Breast epithelium (tissue), 4 donors: ENCODE results near the gene HASPIN. TPM values are rescaled to one million over a fixed set of nuclear protein-coding genes. Genes with fewer than 3 reads are reported as not detected.

ENCODE experiments used
- DNase-seq, 2 donors: peaks; one replicate each; pipeline ENCODE4 v3.0.0-alpha.2; 2019; ENCODE audit warnings: low spot score in 2 of 2
- H3K27ac ChIP-seq, 2 donors: fragments of 200-600 bp; sonication (generic) in 1 of 2; one replicate each; pipeline ENCODE4 v1.5.1; 2016 to 2019; ENCODE audit warnings: mild to moderate bottlenecking in 1 of 2
- H3K27me3 ChIP-seq, 2 donors: fragments of 200-600 bp; sonication (generic) in 1 of 2; one replicate each; pipeline versions ENCODE4 v1.5.1 to v1.6.0; 2017 to 2019; ENCODE audit warnings: control low read depth in 1 of 2, mild to moderate bottlenecking in 1 of 2
- H3K36me3 ChIP-seq: fragments of 200-600 bp; one replicate; pipeline ENCODE4 v1.5.1; 2019
- H3K4me1 ChIP-seq, 2 donors: fragments of 200-600 bp; sonication (generic); one replicate each; pipeline ENCODE4 v1.5.1; 2016 to 2019; ENCODE audit warnings: control low read depth in 1 of 2
- H3K4me3 ChIP-seq, 3 donors: fragments of 200-600 bp; sonication (generic); 1 replicate in 2 of 3; 2 replicates in 1 of 3; pipeline ENCODE4 v1.5.1; 2016 to 2019; ENCODE audit warnings: mild to moderate bottlenecking in 3 of 3, moderate library complexity in 2 of 3
- H3K9me3 ChIP-seq, 2 donors: fragments of 200-600 bp; sonication (generic) in 1 of 2; one replicate each; pipeline ENCODE4 v1.5.1; 2016 to 2019; ENCODE audit warnings: control low read depth in 1 of 2
- POLR2A ChIP-seq: fragments of 450-650 bp; IDR thresholded peaks from one replicate; pipeline ENCODE4 v1.6.1; 2016; ENCODE audit warnings: antibody characterized with exemption, mild to moderate bottlenecking, moderate library complexity
- POLR2AphosphoS5 ChIP-seq, 3 donors: sonication (generic); formaldehyde crosslinking; IDR thresholded peaks; one replicate each; pipeline ENCODE4 v1.6.1; 2017; ENCODE audit warnings: antibody characterized with exemption in 3 of 3
- intact Hi-C: fragments of 100-400 bp; cut with DNase I; formaldehyde crosslinking; loops from one replicate; pipeline ENCODE4 v1.15.1; 2023; ENCODE audit warnings: low total_unique reads
- total RNA-seq, 3 donors: library from RNA; depleted of rRNA; stranded (reverse); fragments of >200 nt; gene quantifications; one replicate each; pipeline ENCODE4 v1.1.0, GENCODE V29; 2016
- TF ChIP-seq, protein P1 (sequence below), 3 donors: fragments of 450-650 bp; IDR thresholded peaks; one replicate each; pipeline ENCODE4 v1.5.1; 2016 to 2017; ENCODE audit warnings: antibody characterized with exemption in 3 of 3, mild to moderate bottlenecking in 3 of 3, moderate library complexity in 3 of 3

The HASPIN gene
- total RNA-seq, 3 donors from 2014 or later, result 0.29 to 0.48 (median 0.33) TPM

DNA sequence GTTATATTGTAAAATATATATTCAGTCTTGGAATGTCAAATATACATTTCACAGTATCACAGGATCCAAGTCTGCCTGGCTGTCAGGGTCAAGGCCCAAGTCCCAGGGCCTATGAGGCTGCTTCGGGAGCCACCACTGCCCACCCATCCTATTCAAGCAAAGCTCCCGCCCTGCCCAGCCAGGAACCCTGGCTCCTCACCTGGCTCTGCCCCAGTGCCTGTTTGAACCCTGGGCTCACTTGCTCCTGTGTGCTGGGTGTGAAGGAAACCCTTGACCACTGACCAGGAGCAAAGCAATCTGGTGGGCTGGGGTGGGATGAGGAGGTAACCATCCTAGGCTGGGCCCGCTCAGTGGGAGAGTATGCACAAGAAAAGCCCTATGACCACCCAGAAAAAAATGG, 50.3 kb downstream of the HASPIN start:
- no peak for DNase-seq
- no peaks in the 10 kb centered on the region for H3K9me3 ChIP-seq
- intact Hi-C loops, result no loop called here
- TF ChIP-seq, protein P1, sequence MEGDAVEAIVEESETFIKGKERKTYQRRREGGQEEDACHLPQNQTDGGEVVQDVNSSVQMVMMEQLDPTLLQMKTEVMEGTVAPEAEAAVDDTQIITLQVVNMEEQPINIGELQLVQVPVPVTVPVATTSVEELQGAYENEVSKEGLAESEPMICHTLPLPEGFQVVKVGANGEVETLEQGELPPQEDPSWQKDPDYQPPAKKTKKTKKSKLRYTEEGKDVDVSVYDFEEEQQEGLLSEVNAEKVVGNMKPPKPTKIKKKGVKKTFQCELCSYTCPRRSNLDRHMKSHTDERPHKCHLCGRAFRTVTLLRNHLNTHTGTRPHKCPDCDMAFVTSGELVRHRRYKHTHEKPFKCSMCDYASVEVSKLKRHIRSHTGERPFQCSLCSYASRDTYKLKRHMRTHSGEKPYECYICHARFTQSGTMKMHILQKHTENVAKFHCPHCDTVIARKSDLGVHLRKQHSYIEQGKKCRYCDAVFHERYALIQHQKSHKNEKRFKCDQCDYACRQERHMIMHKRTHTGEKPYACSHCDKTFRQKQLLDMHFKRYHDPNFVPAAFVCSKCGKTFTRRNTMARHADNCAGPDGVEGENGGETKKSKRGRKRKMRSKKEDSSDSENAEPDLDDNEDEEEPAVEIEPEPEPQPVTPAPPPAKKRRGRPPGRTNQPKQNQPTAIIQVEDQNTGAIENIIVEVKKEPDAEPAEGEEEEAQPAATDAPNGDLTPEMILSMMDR (IDR thresholded peaks at IDR 0.05), result no peak
- TF ChIP-seq POLR2AphosphoS5 (IDR thresholded peaks at IDR 0.05), result no peak
- TF ChIP-seq POLR2A, result no peak
- H3K4me3 ChIP-seq, result no peak overlapping the region
- no peaks in the 10 kb centered on the region for H3K4me1 ChIP-seq
- no peaks in the 10 kb centered on the region for H3K36me3 ChIP-seq
- no peaks in the 10 kb centered on the region for H3K27me3 ChIP-seq
- no peak overlapping the region for H3K27ac ChIP-seq

Other genes with a start within 250 kb of the HASPIN start
- 1 to 10 TPM in 2 of 3 donors, under 1 TPM in 1; 0.98 to 3.8 (median 1.6) TPM for gene ASPA, start 247.9 kb upstream of the HASPIN start, total RNA-seq
- 1 to 10 TPM in 2 of 3 donors, under 1 TPM in 1; 0.98 to 1.1 (median 1.0) TPM for gene TRPV3, start 166.1 kb upstream of the HASPIN start, total RNA-seq
- 1 to 10 TPM; 4.9 to 5.9 (median 5.9) TPM for gene TRPV1, start 114.5 kb upstream of the HASPIN start, total RNA-seq
- gene SHPK, start 87.7 kb upstream of the HASPIN start, total RNA-seq, result 10 to 100 TPM in 2 of 3 donors, 1 to 10 TPM in 1; 9.5 to 17.4 (median 16.4) TPM
- 10 to 100 TPM; 20.0 to 31.0 (median 20.1) TPM for gene CTNS, start 87.1 kb upstream of the HASPIN start, total RNA-seq
- gene TAX1BP3, start 55.3 kb upstream of the HASPIN start, total RNA-seq, result 100 to 1,000 TPM in 2 of 3 donors, 10 to 100 TPM in 1; 79.6 to 134 (median 107) TPM
- gene EMC6, start 55.1 kb upstream of the HASPIN start, total RNA-seq, result 10 to 100 TPM; 12.5 to 19.0 (median 15.1) TPM
- 1 to 10 TPM in 1 of 3 donors, under 1 TPM in 2; 0.29 to 2.0 (median 0.32) TPM for gene P2RX5, start 27.7 kb upstream of the HASPIN start, total RNA-seq
- 10 to 100 TPM; 26.5 to 31.2 (median 27.1) TPM for gene ITGAE, start 77.3 kb downstream of the HASPIN start, total RNA-seq
- 10 to 100 TPM; 21.6 to 34.1 (median 25.9) TPM for gene NCBP3, start 122.3 kb downstream of the HASPIN start, total RNA-seq
- gene CAMKK1, start 169.2 kb downstream of the HASPIN start, total RNA-seq, result 1 to 10 TPM; 3.0 to 7.8 (median 6.9) TPM
- 1 to 10 TPM; 1.2 to 3.5 (median 2.0) TPM for gene P2RX1, start 192.6 kb downstream of the HASPIN start, total RNA-seq
- 10 to 100 TPM in 1 of 3 donors, 1 to 10 TPM in 2; 2.6 to 15.1 (median 9.8) TPM for gene ATP2A3, start 240.5 kb downstream of the HASPIN start, total RNA-seq